ENCODE data around the gene TRMT44. TPM values are rescaled to one million over a fixed set of nuclear protein-coding genes. Genes with fewer than 3 reads are reported as not detected.

The TRMT44 gene
- total RNA-seq, 1 donor from 2014 or later: 29.5 TPM

DNA sequence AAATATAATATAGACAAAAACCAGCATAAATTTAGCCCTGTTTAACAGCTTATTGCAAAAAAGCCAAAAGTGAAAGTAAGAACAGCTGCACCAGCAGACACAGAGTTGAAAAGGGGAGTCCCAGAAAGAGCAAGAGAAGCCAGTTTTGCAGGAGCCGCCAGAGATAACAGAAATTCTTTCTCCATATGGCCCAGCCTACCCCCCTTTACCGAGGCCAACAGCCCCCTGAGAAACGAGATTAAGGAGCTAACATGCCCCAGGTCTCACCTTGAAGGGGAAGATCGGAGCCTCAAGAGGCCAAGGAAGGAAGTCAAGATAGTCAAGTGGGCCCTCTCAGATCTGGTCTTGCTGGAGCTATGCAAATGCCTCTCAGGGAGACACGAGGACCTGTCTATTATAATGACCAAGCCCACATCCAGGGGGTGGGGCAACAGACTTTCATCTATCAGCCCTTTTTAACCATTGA, 4.9 kb upstream of the TRMT44 start:
- no peak for DNase-seq (ENCODE audit: low spot score)

DNA sequence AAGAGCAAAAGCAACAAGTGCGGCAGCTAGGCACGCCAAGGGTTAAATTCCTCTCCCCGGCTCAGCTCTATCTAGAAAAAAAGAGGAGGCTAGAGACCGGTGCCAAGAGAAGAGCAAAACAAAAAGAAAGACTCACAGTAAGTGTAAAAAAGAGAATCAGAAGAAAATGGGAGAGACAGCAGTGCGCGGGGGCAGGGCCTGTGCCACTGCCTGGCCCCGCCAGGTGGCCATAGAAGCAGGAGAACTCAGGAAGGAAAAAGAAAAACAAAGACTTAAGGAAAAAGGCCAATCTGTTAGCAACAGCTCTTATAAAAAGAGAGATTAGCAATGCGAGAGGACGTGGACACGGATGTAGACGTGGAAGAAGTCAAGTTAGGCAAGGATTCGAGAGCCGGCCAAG, 3.3 kb upstream of the TRMT44 start:
- no peak for DNase-seq (ENCODE audit: low spot score)

DNA sequence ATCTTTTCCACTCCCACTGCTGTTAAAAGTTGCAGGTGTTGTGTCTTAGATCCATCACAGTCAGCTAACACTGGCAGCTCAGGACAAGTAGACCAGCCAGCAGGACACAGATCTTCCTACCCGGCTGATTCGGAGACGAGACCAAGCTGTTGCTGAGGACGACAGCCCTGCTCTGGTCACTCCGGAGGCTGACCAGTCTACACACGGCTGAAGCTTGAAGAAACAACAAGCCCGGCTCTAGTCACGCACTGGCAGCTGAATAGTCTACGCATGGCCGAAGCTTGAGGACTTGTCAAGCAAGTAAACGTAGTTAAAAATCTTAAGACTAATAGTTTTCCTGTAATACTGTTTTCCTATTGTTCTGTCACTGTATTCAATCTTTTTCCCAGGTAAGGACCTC, 1.8 kb upstream of the TRMT44 start:
- no peak for DNase-seq (ENCODE audit: low spot score)

DNA sequence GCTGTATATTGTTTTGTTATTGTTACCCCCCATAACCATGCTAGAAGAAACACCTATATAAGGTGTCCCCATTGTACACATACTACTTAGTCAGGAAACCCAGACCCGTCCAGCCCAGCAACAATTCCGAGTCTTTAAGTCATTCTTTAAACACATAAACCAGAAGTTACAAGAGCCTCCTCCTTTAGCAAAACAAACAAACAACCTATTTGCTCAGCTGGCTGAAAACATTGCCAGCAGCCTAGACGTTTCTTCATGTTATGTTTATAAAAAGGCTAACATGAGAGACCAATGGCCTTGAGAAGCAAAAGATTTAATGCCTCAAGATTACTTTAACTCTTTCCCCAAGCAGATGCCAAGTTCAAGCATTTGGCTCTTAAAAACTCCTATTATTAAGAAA, 1.4 kb upstream of the TRMT44 start:
- DNase-seq (ENCODE audit: low spot score): peak; percentile 55

DNA sequence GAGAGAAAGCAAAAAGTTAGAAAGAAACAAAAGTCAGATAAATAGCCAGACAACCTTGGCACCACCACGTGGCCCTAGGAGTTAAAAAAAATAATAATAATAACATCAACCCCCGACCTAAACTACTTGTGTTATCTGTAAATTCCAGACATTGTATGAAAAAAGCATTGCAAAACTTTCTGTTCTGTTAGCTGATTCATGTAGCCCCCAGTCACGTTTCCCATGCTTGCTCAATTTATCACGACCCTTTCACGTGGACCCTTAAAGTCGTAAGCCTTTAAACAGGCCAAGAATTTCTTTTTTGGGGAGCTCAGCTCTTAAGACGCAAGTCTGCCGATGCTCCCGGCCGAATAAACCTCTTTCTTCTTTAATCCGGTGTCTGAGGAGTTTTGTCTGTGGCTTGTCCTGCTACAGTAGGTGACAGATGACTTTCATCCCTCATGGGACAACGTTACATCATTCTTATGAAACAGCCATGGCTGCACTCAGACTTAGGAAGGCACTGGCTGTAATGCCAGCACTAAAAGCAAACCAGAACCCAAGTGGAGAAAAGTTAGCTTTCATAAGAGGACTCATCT, 574 bp upstream of the TRMT44 start:
- no peak for DNase-seq (ENCODE audit: low spot score)

DNA sequence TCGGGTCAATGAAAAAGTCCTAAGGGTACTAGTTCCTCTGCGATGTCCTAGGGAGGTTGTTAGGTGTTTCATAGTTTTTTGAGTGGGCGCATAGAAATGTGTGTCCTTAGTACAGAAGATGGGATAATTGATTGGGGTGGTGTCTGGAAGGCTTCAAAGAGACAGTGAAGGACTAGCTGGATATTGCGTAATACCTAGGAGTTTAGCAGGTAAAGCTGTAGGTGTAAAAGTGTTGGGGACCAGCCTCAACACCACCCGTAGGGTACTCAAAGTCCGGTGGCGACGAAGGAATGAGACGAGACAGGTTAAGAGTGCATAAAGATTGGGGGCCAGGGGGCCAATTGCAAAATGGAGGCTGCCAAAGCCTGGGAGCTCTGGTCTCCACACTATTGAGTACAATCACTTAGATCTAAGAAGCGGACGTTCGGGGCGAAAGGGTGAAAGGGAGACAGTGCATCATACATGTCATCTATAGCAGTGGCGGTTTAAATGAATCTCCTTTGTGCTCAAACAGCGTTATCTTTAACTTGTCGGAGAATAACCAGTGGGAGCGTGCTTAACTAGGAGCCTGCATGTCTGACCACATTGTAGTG, 1.0 kb downstream of the TRMT44 start:
- DNase-seq (ENCODE audit: low spot score): no peak

DNA sequence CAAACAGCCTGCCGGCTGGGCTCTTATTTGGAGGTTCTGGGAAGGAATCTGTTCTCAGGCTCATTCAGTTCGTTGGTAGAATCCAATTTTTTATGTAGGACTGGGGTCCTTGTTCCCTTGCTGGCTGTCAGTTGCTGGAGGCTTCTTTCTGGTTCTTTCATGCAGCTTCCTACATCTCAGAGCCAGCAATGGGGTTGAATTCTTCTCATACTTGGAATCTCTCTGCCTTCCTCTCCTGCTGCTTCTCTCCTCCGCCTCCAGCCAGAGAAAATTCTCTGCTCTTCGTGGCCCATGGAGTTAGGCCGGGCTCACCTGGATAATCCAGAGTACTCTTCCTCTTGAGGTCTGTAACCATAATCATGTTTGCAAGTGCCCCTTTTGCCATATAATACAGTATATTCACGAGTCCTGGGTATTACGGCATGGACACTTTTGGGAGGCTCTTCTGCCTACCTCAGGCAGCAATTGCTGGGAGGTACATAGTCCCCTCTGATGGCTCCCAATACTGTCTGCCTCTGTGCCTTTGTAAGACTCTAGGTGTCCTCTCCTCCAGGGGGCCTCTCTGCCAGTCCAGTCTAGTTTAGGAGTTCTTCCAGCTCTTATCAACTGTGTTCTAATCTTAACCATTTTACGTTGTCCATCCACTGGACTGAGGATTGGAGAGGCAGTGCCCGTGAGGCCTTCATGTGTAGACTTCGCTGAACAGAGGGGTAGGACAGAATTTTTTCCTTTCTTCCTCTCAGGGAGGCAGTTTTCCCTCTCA, 2.2 kb downstream of the TRMT44 start:
- DNase-seq (ENCODE audit: low spot score): no peak

DNA sequence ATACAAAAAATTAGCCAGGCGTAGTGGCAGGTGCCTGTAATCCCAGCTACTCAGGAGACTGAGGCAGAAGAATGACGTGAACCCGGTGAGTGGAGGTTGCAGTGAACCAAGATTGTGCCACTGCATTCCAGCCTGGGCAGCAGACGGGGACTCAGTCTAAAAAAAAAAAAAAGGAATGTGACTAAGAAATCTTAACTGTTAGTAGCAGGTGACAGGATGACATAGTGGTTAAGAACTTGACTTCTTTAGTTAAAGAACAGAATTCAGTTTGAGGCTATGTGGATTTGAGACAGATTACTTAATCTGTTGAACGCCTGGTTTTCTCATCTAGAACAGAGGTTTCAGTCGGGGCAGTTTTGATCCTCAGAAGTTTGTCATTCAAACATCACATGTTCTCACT, 3.2 kb downstream of the TRMT44 start:
- no peak for DNase-seq (ENCODE audit: low spot score)

DNA sequence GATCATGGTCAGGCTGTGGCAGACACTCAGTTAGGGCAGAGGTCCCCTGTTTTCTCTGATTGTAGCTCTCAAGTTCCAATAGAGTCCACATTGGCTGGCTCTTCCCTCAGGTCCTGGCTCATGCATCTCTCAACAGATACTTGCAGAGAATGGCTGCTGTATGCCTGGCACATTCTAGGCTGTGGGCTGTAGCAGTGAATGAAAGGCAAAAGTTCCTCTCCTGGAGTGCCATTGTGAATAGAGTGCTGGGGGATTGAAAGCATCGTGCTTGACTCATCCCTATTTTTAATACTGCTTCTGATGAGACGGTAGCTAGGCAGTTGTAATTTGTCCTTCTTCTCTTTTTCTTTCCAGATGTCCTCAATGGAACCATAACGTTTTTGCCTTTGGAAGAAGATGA, 5.5 kb downstream of the TRMT44 start:
- DNase-seq (ENCODE audit: low spot score): no peak

DNA sequence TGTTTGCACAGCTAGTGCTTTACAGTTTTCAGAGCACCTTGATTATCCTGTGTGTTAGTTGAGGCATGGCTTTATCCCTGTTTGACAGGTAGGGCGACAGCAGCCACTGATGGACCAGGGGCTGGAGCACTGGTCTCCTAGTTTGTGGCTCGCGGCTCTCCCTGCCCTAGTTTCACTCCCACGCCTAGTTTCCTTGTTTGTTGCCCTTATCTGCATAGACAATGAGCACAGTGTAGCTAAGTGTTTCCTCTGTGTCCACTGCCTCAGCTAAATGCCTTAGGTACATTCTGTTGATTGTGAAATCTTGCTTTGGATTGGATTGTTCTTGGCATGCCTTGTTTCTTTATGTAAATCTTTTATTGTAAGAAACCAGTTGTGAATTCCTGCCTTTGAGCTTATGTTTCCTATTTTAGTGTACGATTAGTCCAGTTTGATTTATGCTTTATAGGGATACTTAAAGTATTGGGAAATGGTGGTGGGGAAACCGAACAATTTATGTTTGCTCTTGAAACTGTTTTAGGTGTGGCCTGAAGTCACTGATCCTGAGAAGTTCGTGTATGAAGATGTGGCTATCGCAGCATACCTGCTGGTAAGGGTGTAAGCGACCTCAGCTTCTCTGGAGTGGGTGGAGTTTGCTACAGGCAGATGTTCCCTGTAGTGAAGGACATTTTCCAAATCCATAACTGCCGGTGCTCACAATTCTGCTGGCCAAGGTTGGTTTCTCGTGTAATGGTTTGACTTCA, 11.0 kb downstream of the TRMT44 start:
- no peak for DNase-seq (ENCODE audit: low spot score)

DNA sequence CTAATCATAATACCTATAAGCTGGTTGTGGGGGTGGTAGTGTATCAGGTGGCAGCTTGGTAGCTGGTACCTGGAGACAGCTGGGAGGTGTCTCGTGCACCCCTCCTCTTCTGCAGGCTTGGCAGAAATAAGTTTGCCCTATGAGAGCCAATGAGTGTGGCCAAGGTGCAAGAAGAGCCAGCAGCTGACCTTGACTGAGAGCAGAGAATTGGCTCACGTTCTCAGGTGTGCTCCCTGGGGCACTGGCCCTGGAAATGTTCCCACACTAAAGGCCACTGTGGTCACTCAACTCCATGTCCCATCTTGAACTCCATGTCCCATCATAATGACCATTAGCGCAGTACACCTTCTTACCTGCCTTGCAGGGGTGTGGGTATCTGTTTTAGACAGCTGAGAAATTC, 13.4 kb downstream of the TRMT44 start:
- no peak for DNase-seq (ENCODE audit: low spot score)

DNA sequence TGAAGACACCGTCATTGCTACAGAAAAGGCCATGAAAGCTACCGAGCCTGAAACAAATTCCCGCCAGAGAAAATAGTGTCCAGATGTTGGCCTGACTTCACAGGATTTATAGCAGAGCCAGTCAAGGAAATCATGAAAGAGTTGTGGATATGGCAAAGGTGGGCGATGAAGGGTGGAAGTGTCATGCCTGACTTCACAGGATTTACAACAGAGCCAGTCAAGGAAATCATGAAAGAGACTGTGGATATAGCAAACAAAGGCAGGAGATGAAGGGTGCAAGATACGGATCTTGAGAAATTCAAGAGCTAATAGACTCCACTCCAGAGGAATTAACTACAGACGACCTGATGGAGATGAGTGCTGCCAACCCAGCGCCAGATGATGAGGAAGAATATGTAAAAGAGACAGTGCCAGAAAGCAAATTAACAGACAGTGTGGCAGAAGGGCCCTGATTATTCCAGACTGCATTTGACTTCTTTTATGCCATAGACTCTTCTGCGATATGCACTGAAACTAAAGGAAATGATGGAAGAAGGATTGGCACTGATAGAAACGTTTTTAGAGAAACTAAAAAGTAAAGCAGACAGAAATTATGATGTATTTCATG, 17.2 kb downstream of the TRMT44 start:
- no peak for DNase-seq (ENCODE audit: low spot score)

DNA sequence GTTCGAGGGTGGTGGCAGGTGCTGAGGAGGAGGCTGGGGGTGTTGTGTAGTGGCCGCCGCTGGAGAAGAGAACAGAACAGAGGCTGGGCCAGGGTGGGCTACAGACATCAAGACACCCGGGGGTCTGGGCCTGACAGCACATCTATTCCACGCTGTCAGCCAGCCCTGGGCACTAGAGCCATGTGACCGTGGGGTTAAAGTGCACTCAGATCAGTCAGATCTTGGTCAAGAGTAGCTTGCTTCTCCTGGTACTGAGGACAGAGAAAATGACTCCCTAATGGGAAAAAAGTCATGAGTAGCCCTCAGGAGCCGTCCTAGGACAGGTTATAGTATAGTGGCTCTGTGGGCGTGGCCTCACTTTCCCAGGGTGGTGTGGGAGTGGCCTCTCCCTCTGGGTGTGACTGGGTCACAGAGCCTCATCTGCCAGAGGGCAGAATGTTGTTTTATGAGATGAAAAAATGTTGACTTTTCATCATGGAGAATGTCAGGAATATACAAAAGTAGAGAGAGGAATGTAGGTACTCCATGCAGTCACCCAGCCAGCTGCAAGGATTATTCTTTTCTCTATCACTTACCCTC, 19.4 kb downstream of the TRMT44 start:
- no peak for DNase-seq (ENCODE audit: low spot score)

DNA sequence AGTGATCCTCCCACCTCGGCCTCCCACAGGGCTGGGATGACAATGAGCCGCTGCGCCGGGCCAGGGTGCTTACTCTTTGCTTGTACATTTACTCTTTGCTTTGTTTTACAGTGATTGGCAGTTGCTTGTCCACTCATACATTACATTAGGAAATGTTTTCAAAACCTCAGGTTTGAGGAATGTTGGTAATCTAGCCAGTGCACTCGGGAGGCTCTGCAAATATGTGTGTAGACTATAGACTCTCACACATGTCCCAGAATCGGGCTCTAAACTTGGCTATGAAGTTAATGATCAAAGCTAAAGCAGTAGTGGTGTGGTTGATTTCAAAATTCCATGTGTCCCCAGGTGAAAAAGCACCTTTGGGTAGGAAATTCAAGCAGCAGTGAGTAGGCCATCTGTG, 20.5 kb downstream of the TRMT44 start:
- no peak for DNase-seq (ENCODE audit: low spot score)

DNA sequence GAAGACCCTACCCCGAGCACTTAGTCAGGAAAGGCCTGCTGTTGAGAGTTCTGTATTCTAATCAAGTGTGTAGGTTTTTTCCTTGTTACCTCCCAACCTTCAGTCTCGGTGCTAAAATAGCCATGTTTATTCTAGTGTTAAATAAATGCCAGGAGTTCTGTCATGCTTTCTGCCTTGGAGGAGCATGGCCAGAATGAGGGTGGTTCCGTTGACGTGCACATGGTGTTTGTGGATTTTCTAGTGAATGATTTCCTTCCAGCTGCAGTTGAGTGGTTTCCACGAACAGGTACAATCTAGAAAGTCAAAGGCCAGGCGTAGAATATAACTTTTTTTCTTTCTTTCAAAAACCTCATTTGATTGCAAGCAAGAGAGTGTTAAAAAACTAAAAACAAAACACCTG, 21.0 kb downstream of the TRMT44 start:
- DNase-seq (ENCODE audit: low spot score): no peak

DNA sequence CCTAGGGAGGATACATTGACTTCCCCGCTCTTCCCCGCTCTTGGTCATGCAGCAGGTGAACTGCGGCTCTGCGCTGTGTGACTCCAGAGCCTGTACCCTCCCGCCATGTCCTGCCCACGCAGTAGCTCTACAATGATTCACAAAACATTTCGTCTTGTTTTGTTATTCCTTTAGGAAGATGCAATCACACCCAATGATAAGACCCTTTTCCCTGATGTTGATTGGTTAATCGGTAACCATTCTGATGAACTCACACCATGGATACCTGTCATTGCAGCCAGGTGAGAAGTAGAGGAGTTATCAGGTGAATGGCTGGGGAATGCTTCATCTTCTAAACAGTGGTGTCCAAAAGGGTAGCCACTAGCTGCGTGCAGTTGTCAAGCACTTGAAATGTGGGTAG, 23.2 kb downstream of the TRMT44 start:
- no peak for DNase-seq (ENCODE audit: low spot score)

DNA sequence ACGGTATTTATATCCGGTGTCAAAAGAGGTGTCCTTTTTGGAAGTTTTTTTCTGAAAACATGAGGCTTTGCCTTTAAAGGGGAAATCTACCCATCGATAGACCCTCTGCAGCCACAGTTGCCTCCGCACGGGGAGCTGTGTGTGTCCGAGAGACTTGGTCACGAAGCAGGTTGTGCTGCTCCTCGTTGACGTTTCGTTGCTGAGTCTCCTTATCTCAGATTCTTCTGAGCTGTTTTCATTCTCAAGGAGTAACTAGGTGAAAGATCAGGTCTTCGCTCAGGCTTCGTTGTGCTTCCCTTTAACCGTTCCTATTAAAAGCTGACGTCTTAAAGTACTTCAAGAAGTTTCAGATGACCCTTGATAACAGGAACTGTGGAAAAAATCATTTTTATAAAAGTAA, 23.8 kb downstream of the TRMT44 start:
- DNase-seq (ENCODE audit: low spot score): no peak

DNA sequence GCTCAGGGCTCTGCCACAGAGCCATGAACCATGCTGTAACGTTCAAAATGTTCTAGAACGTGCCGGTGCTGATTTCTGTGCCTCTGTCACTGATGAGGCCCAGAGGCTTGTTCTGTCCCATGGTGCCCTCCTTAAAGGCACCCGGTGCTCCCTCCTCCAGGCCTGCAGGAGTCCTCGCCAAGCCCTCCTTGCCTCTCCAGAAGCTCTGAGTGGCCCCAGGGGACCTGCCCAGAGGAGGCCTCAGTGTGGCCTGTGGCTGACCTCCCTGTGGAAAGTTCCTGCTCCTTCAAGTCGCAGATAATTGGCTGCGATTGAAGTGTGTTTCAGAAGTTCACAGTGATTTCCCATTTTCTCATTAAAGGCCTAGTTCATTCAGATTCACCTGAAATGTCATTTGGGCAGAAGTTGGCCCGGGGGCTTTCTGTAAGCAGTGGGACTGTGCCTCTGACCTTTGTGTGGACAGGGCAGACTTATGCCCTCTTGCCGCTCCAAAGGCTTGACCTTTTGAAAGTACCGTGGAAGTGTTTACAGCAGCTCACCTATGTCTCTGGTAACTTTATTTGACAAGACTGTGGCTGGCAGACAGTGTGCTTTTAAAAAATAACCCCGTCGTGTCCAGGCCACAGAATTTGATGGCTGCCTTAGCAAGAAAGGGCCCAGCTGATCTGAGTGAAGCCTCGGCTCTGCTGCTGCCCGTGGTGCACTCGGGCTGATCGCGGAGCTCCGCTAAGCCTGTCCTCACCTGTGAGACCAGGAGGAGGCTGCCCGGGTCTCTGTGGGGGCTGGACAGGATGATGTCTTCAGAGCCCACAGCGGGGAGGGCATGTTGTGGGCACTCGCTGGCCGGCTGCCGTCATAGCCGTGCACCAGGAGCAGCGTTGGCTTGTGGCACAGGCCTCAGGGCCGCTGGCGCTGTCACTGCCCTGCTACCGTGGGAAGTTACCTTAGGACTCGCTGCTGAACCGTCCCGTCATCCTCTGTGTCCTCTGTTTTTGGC, 25.3 kb downstream of the TRMT44 start:
- no peak for DNase-seq (ENCODE audit: low spot score)

DNA sequence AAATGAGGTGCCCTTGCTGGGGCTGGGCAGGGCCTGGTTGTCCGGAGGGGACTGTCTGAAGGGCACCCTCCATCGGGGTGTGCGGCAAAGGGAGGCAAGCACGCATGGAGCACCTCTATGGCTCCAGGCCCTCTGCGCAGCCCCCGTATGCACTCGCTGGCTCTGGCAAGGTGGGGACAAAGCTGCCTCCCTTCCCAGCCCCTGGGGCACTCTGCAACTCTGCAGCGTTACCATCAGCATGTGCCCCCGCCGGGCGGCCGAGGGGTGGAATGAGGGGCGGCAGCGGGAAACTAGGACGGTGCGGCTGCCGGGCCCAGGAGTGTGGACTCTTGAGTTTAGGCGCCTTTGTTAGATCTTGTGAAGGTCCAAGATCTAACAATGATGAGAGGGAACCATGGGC, 26.4 kb downstream of the TRMT44 start:
- DNase-seq (ENCODE audit: low spot score): no peak

DNA sequence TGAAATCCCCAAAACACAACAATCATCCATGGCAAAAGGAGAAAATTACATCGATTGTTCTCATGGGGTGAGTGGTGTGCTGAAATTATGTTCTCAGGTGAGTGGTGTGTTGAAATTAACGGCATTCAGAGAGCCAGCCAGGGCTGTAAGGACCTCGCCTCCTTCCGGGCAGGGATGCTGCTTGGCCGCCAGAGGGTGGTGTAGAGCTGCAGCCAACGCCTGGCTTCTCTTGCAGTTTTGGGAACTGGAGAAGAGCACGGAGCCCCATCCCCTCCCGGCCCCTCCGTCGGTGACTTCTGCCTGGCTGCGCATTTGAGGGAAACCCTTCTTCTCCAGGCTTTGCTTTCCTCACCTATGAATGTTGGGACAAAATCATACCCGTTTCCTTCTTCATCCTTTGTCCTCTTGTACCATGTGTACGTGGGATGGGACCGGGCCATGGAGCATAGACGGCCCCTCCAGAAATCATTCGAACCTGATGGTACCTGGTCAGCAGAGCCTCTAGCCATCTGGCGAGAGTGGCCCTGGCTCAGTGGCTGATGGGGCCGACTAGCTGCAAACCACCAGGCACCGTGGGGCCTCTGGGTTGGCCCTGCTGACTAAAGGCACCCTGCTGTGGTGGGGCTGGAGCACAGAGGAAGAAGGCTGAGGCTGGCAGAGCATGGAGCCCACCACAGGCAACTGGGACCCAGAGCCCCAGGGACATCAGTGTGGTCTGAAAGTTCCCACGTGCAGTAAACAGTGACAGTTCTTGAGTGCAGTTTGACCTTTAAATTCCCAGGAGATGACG, 28.4 kb downstream of the TRMT44 start:
- DNase-seq (ENCODE audit: low spot score): peak; percentile 81

Data from ureter (tissue), 1 donor.